Measurements from ENCODE around the gene PLEK2. TPM values are rescaled to one million over a fixed set of nuclear protein-coding genes. Genes with fewer than 3 reads are reported as not detected.
"Not testable (repeated sequence)": the region's sequence is repeated elsewhere in the genome, so short reads cannot be mapped to it uniquely, and the experiment has no call there.

The PLEK2 gene
- total and polyA plus RNA-seq, 5 donors: 0.34 to 0.82 (median 0.37) TPM; not detected in 2

DNA sequence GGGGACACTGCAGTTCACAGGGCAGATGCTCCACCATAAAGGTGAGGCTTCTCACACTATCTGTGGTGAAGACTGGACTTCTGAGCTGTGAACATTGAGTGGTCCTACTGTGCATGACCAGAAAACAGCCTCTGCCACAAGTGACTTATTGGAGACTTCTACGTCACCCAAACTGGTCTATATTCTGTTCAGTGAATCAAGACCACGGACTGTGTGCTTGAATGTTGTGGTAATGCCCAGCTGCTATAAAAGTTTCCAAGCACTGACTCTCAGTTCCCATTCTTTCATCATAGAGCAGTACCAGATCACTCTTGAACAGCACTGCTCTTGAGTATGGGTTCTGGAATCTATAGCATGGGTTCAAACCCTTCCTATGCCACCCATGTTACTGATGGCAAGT lies 4.8 kb upstream of the PLEK2 start:
- intact Hi-C loops (cut with DNase I): no loop called here
- ATAC-seq: no peak
- 91% methylated on average over 2 of the region's 2 CpGs for WGBS
- Histone ChIP-seq H3K9me3 (ENCODE audit: control insufficient read depth, low read length) (no peaks in the 10 kb centered on the region), H3K4me3 (ENCODE audit: low read length) (no peak overlapping the region), H3K27me3 (ENCODE audit: control insufficient read depth, insufficient read depth) (no peaks in the 10 kb centered on the region), H3K27ac (ENCODE audit: low read length) (no peak overlapping the region), H3K4me1 (ENCODE audit: control insufficient read depth, insufficient read depth, low read length) (no peaks in the 10 kb centered on the region)
- DNase-seq: no peak

GRCh38 chr14:67416085-67416484 lies 4.1 kb upstream of the PLEK2 start:
- Histone ChIP-seq H3K4me1 (ENCODE audit: control insufficient read depth, insufficient read depth, low read length) (no peaks in the 10 kb centered on the region), H3K27ac (ENCODE audit: low read length) (no peak overlapping the region), H3K27me3 (ENCODE audit: control insufficient read depth, insufficient read depth) (no peaks in the 10 kb centered on the region), H3K4me3 (ENCODE audit: low read length) (no peak overlapping the region), H3K9me3 (ENCODE audit: control insufficient read depth, low read length) (no peaks in the 10 kb centered on the region)
- DNase-seq (peak in 1 of 3 donors; percentile 57), ATAC-seq (no peak)
- WGBS: 65% methylated on average over 8 of the region's 8 CpGs
- intact Hi-C loops (cut with DNase I): no loop called here

DNA sequence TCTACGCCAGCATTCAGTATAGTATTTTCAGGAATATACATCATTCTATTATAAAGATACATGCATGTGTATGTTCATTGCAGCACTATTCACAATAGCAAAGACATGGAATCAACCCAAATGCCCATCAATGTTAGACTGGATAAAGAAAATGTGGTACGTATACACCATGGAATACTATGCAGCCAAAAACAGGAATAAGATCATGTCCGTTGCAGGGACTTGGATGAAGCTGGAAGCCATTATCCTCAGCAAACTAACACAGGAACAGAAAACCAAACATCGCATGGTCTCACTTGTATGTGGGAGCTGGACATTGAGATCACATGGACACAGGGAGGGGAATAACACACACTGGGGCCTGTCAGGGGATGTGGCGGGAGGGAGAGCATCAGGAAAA lies 3.6 kb upstream of the PLEK2 start:
- H3K4me1 ChIP-seq (ENCODE audit: control insufficient read depth, insufficient read depth, low read length); ATAC-seq; H3K27me3 ChIP-seq (ENCODE audit: control insufficient read depth, insufficient read depth); intact Hi-C loops (cut with DNase I); H3K27ac ChIP-seq (ENCODE audit: low read length); DNase-seq; H3K4me3 ChIP-seq (ENCODE audit: low read length); H3K9me3 ChIP-seq (ENCODE audit: control insufficient read depth, low read length): not testable (repeated sequence)
- WGBS: 89% methylated on average over 5 of the region's 5 CpGs

DNA sequence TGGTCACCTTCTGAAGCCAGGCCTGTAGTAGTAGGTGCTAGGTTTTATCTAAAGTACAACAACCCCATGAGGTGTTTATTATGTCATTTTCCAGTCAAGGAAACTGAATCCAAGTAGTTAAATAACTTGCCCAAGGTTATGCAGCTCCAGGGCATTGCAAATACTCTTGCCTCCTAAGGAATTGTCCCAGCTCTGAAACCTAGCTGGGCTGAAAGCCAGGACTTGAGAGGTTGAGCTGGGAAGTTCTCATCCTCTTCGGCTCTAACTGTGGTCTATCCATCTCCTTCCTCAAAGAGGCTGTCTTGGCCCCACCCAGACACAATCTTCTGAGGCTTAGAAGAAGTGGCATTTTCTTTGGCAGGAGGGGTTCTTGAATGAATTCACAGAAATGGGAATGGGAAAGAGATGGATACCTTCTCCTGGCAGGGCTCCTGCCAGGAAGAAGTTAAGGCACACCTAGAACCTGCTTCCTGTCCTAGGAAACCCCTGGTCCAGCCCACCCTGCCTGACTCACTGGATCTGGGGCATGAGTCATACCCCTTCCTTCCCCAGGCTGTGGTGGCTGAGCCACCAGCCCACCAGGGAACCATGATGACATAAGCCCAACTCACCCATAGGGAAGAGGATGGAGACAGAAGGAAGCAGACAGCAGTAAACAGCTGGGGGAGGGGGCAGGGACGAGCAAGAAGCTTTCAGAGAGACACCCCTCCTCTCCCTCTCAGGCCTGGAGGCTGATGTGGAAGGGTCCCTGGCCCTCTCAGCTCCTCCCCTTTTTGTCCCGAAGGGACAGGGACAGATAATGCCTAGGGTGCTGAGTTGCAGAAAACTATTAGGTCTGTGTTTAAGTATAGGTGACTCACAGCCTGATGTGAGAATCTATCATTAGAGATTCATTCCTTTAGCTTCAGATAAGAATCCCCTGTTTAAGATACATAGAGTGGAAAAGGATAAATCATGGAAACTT lies 2.1 kb upstream of the PLEK2 start:
- no peaks in the 10 kb centered on the region for H3K9me3 ChIP-seq (ENCODE audit: control insufficient read depth, low read length)
- no peaks in the 10 kb centered on the region for H3K27me3 ChIP-seq (ENCODE audit: control insufficient read depth, insufficient read depth)
- 30% methylated on average over 3 of the region's 3 CpGs for WGBS
- H3K27ac ChIP-seq (ENCODE audit: low read length): no peak overlapping the region
- no peak overlapping the region for H3K4me3 ChIP-seq (ENCODE audit: low read length)
- H3K4me1 ChIP-seq (ENCODE audit: control insufficient read depth, insufficient read depth, low read length): no peaks in the 10 kb centered on the region
- DNase-seq: peak in 1 of 3 donors; percentile 39
- ATAC-seq: peak in 1 of 2 donors; percentile 85
- intact Hi-C loops (cut with DNase I): no loop called here

GRCh38 chr14:67411370-67411769 lies 595 bp downstream of the PLEK2 start:
- intact Hi-C loops (cut with DNase I): no loop called here
- 41% methylated on average over 8 of the region's 8 CpGs for WGBS
- no peak overlapping the region for H3K27ac ChIP-seq (ENCODE audit: low read length)

GRCh38 chr14:67410313-67410712 lies 1.7 kb downstream of the PLEK2 start:
- ATAC-seq (peak in 1 of 2 donors; percentile 21), DNase-seq (no peak)
- H3K4me1 ChIP-seq (ENCODE audit: control insufficient read depth, insufficient read depth, low read length): no peaks in the 10 kb centered on the region
- H3K27me3 ChIP-seq (ENCODE audit: control insufficient read depth, insufficient read depth): no peaks in the 10 kb centered on the region
- H3K9me3 ChIP-seq (ENCODE audit: control insufficient read depth, low read length): no peaks in the 10 kb centered on the region
- no peak overlapping the region for H3K4me3 ChIP-seq (ENCODE audit: low read length)
- no peak overlapping the region for H3K27ac ChIP-seq (ENCODE audit: low read length)
- 87% methylated on average over 9 of the region's 9 CpGs for WGBS
- intact Hi-C loops (cut with DNase I): no loop called here

More at GRCh38 chr14:67411370-67411769, 595 bp downstream of the PLEK2 start:
- Histone ChIP-seq H3K4me1 (ENCODE audit: control insufficient read depth, insufficient read depth, low read length) (no peaks in the 10 kb centered on the region), H3K27me3 (ENCODE audit: control insufficient read depth, insufficient read depth) (no peaks in the 10 kb centered on the region), H3K4me3 (ENCODE audit: low read length) (peak overlapping the region; percentile 23), H3K9me3 (ENCODE audit: control insufficient read depth, low read length) (no peaks in the 10 kb centered on the region)
- no peak for DNase-seq
- no peak for ATAC-seq

- 69% methylated on average over 8 of the region's 8 CpGs for WGBS
- no peak for ATAC-seq
- intact Hi-C loops (cut with DNase I): no loop called here
Observed at GRCh38 chr14:67409461-67409860, 2.5 kb downstream of the PLEK2 start.

DNA sequence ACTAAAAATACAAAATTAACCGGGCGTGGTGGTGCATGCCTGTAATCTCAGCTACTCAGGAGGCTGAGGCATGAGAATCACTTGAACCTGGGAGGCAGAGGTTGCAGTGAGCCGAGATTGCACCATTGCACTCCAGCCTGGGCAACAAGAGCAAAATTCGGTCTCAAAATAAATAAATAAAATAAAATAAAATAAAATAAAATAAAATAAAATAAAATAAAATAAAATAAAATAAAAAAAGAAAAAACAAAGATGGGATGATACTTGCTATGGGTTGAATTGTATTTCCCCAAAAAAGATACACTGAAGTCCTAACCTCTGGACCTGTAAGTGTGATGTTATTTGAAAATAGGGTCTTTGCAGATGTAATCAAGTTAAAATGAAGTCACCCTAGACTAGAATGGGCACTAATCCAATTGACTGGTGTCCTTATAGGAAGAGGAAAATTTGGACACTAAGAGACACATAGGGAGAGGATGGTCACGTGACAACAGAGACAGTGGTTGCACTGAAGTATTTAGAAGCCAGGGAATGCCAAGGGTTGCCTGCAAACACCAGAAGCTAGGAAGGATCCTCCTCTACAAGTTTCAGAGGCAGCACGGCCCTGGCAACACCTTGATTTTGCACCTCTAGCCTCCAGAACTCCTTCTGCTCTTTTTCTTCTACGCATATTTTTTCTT lies 3.7 kb downstream of the PLEK2 start:
- H3K27me3 ChIP-seq (ENCODE audit: control insufficient read depth, insufficient read depth); intact Hi-C loops (cut with DNase I); H3K9me3 ChIP-seq (ENCODE audit: control insufficient read depth, low read length); H3K27ac ChIP-seq (ENCODE audit: low read length); DNase-seq; H3K4me1 ChIP-seq (ENCODE audit: control insufficient read depth, insufficient read depth, low read length); ATAC-seq; H3K4me3 ChIP-seq (ENCODE audit: low read length): not testable (repeated sequence)
- 86% methylated on average over 7 of the region's 7 CpGs for WGBS

More at GRCh38 chr14:67409461-67409860, 2.5 kb downstream of the PLEK2 start:
- H3K9me3 ChIP-seq (ENCODE audit: control insufficient read depth, low read length): no peaks in the 10 kb centered on the region
- H3K4me3 ChIP-seq (ENCODE audit: low read length): no peak overlapping the region
- H3K27me3 ChIP-seq (ENCODE audit: control insufficient read depth, insufficient read depth): no peaks in the 10 kb centered on the region
- DNase-seq: no peak
- H3K27ac ChIP-seq (ENCODE audit: low read length): no peak overlapping the region
- no peaks in the 10 kb centered on the region for H3K4me1 ChIP-seq (ENCODE audit: control insufficient read depth, insufficient read depth, low read length)

DNA sequence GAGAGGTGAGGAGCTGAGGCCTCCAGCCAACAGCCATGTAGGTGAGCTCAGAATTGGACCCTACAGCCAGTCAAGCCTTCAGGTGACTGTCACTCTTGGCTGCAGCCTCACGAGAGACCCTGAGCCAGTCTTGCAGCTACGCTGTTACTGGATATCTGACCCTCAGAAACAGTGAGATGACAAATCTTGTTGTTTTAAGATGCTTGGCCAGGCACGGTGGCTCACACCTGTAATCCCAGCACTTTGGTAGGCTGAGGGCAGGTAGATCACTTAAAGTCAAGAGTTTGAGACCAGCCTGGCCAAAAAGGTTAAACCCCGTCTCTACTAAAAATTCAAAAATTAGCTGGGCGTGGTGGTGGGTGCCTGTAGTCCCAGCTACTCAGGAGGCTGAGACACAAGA lies 6.2 kb downstream of the PLEK2 start:
- Histone ChIP-seq H3K27ac (ENCODE audit: low read length) (no peak overlapping the region), H3K4me3 (ENCODE audit: low read length) (no peak overlapping the region), H3K27me3 (ENCODE audit: control insufficient read depth, insufficient read depth) (no peaks in the 10 kb centered on the region), H3K4me1 (ENCODE audit: control insufficient read depth, insufficient read depth, low read length) (no peaks in the 10 kb centered on the region), H3K9me3 (ENCODE audit: control insufficient read depth, low read length) (no peaks in the 10 kb centered on the region)
- ATAC-seq (no peak), DNase-seq (no peak)
- 91% methylated on average over 5 of the region's 5 CpGs for WGBS
- intact Hi-C loops (cut with DNase I): no loop called here

DNA sequence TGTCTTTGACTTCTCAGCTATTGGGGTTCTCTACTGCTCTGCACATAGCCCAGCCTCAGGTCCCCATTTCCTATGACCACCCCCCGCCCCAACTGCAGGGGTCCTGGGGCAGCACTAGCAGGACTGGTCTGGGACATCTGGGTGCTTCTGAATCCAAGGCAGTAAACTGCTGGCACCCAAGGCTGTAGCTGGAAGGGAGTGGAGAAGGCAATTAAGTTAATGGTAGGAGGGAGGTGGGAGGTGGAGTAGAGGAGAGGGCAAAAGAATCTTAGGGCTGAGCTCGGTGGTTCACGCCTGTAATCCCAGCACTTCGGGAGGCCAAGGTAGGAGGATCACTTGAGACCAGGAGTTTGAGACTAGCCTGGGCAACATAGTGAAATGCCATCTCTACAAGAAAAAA lies 11.5 kb downstream of the PLEK2 start:
- no peak for ATAC-seq
- intact Hi-C loops (cut with DNase I): no loop called here
- Histone ChIP-seq H3K27me3 (ENCODE audit: control insufficient read depth, insufficient read depth) (no peaks in the 10 kb centered on the region), H3K9me3 (ENCODE audit: control insufficient read depth, low read length) (no peaks in the 10 kb centered on the region), H3K4me1 (ENCODE audit: control insufficient read depth, insufficient read depth, low read length) (no peaks in the 10 kb centered on the region), H3K4me3 (ENCODE audit: low read length) (no peak overlapping the region), H3K27ac (ENCODE audit: low read length) (no peak overlapping the region)
- no peak for DNase-seq
- 89% methylated on average over 4 of the region's 4 CpGs for WGBS

- no peaks in the 10 kb centered on the region for H3K4me1 ChIP-seq (ENCODE audit: control insufficient read depth, insufficient read depth, low read length)
- H3K4me3 ChIP-seq (ENCODE audit: low read length): no peak overlapping the region
- H3K27me3 ChIP-seq (ENCODE audit: control insufficient read depth, insufficient read depth): no peaks in the 10 kb centered on the region
- no peak overlapping the region for H3K27ac ChIP-seq (ENCODE audit: low read length)
- 93% methylated on average over 9 of the region's 9 CpGs for WGBS
- H3K9me3 ChIP-seq (ENCODE audit: control insufficient read depth, low read length): no peaks in the 10 kb centered on the region
- intact Hi-C loops (cut with DNase I): no loop called here
- no peak for ATAC-seq
- DNase-seq: no peak
Observed at GRCh38 chr14:67397536-67397935, 14.4 kb downstream of the PLEK2 start.
